ENCODE data around the gene MAGI2.

DNA sequence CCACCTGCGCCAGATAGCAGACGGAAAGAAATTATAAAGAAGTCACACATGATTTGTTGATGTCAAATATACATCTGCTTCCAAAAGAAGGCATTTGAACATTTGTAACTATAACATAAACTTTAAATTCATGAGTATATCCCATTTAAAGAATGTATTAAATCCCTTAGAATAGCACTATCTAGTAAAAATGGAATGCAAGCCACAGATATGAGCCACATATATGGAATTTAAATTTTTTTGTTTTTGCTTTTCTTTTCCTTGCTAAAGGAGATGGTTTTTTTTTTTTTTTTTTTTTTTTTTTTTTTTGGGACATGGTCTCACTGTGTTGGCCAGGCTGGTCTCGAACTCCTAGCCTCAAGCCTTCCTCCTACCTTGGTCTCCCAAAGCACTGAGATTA, 924.1 kb downstream of the MAGI2 start:
- TF ChIP-seq CTCF (conservative IDR thresholded peaks at IDR 0.05; ENCODE audit: low read length): no peak
- TF ChIP-seq EZH2phosphoT487 (IDR thresholded peaks at IDR 0.05; ENCODE audit: borderline replicate concordance, low read depth, low read length): no peak
